ENCODE measurements around the gene ARRB1. TPM values are rescaled to one million over a fixed set of nuclear protein-coding genes. Genes with fewer than 3 reads are reported as not detected.

ARRB1 gene
- total RNA-seq, 3 donors from 2014 or later: 31.2 to 64.0 (median 42.3) TPM

GRCh38 chr11:75347781-75348566 is 3.5 kb downstream of the ARRB1 start:
- no peaks in the 10 kb centered on the region for H3K9me3 ChIP-seq
- no peaks in the 10 kb centered on the region for H3K27me3 ChIP-seq
- peaks cover 24 to 47% of the 10 kb centered on the region in 2 donors for H3K4me1 ChIP-seq
- DNase-seq (ENCODE audit: low spot score in 2 of 2): no peak
- no peaks in the 10 kb centered on the region for H3K36me3 ChIP-seq
- H3K27ac ChIP-seq: peak overlapping the region; percentile 91 to 99
- intact Hi-C loops (cut with DNase I; ENCODE audit: low total_unique reads): no loop called here
- TF ChIP-seq POLR2AphosphoS5 (IDR thresholded peaks at IDR 0.05) (no peak), POLR2A (IDR thresholded peaks at IDR 0.05) (no peak), CTCF (IDR thresholded peaks at IDR 0.05) (no peak)
- H3K4me3 ChIP-seq: peak overlapping the region in 1 of 3 donors; percentile 18

- peaks cover 21 to 50% of the 10 kb centered on the region in 2 donors for H3K4me1 ChIP-seq
- no peak for TF ChIP-seq POLR2AphosphoS5 (IDR thresholded peaks at IDR 0.05)
- no peak for TF ChIP-seq CTCF (IDR thresholded peaks at IDR 0.05)
- no peak for TF ChIP-seq POLR2A (IDR thresholded peaks at IDR 0.05)
- H3K27ac ChIP-seq: peak overlapping the region; percentile 91 to 99
- H3K27me3 ChIP-seq: no peaks in the 10 kb centered on the region
- DNase-seq (ENCODE audit: low spot score in 2 of 2): peak in 1 of 2 donors; percentile 71
- no peaks in the 10 kb centered on the region for H3K9me3 ChIP-seq
- H3K4me3 ChIP-seq: no peak overlapping the region
- H3K36me3 ChIP-seq: no peaks in the 10 kb centered on the region
- intact Hi-C loops (cut with DNase I; ENCODE audit: low total_unique reads): no loop called here
Observed at GRCh38 chr11:75346912-75347647, 4.4 kb downstream of the ARRB1 start.

- Histone ChIP-seq H3K9me3 (no peaks in the 10 kb centered on the region), H3K4me1 (peaks cover 24 to 58% of the 10 kb centered on the region in 2 donors), H3K27ac (peak overlapping the region; percentile 91 to 99), H3K27me3 (no peaks in the 10 kb centered on the region), H3K4me3 (no peak overlapping the region), H3K36me3 (no peaks in the 10 kb centered on the region)
- no peak for DNase-seq (ENCODE audit: low spot score in 2 of 2)
- intact Hi-C loops (cut with DNase I; ENCODE audit: low total_unique reads): no loop called here
- TF ChIP-seq POLR2A (IDR thresholded peaks at IDR 0.05) (no peak), CTCF (IDR thresholded peaks at IDR 0.05) (no peak), POLR2AphosphoS5 (IDR thresholded peaks at IDR 0.05) (no peak)
Observed at GRCh38 chr11:75346296-75346695, 5.2 kb downstream of the ARRB1 start.

GRCh38 chr11:75345455-75346160 is 5.9 kb downstream of the ARRB1 start:
- peaks cover 22 to 64% of the 10 kb centered on the region in 2 donors for H3K4me1 ChIP-seq
- DNase-seq (ENCODE audit: low spot score in 2 of 2): no peak

More at GRCh38 chr11:75345455-75346160, 5.9 kb downstream of the ARRB1 start:
- Histone ChIP-seq H3K4me3 (no peak overlapping the region), H3K36me3 (no peaks in the 10 kb centered on the region), H3K9me3 (no peaks in the 10 kb centered on the region), H3K27ac (peak overlapping the region; percentile 91 to 99), H3K27me3 (no peaks in the 10 kb centered on the region)
- TF ChIP-seq POLR2AphosphoS5 (IDR thresholded peaks at IDR 0.05): no peak
- no peak for TF ChIP-seq CTCF (IDR thresholded peaks at IDR 0.05)
- TF ChIP-seq POLR2A (IDR thresholded peaks at IDR 0.05): no peak
- intact Hi-C loops (cut with DNase I; ENCODE audit: low total_unique reads): no loop called here
